ENCODE results near the gene CAMTA1.

Gene CAMTA1

DNA sequence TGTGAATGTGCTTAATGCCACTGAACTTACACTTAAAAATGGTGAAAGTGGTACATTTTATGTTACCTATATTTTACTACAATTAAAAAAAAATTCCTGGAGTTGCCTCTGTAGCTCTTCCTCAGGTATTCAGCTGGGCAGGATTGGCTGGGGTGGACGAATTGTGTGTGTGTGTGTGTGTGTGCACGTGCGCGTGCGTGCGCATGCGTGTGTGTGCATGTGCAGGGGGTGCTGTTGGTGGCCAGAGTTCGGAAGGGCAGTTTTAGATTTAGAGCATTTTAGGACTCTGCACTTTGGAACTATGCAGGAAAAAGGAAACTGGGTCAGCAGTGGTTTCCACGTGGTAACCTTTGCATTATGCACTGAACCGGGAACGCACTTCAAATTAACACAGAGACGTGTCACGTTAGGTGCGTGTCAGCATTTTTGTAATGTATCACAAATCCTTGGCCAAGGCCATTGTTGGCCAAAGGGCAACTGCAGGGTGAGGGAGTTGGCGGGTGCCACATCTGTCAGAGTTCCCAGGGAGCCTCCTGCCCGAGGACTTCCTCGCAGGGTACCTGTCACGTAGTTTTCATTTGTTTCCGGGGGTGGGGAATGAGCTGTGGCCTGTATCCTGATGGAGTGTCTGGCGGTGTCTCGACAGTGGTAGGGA lies 312.8 kb downstream of the CAMTA1 start:
- H3K27ac ChIP-seq (ENCODE audit: extremely low read depth, low read depth, low read length) = no peak overlapping the region
- H3K4me1 ChIP-seq (ENCODE audit: control insufficient read depth, insufficient read depth, low read length) = no peaks in the 10 kb centered on the region
- no peak overlapping the region for H3K4me3 ChIP-seq (ENCODE audit: low read depth, low read length)
- no peaks in the 10 kb centered on the region for H3K36me3 ChIP-seq (ENCODE audit: control insufficient read depth in 2 of 2, insufficient read depth in 1 of 2, low read length in 2 of 2)
- TF ChIP-seq ZNF530 (tag by site-specific recombination; IDR thresholded peaks at IDR 0.05; ENCODE audit: low read depth) = no peak
- TF ChIP-seq, protein P1, sequence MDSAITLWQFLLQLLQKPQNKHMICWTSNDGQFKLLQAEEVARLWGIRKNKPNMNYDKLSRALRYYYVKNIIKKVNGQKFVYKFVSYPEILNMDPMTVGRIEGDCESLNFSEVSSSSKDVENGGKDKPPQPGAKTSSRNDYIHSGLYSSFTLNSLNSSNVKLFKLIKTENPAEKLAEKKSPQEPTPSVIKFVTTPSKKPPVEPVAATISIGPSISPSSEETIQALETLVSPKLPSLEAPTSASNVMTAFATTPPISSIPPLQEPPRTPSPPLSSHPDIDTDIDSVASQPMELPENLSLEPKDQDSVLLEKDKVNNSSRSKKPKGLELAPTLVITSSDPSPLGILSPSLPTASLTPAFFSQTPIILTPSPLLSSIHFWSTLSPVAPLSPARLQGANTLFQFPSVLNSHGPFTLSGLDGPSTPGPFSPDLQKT (IDR thresholded peaks at IDR 0.05; ENCODE audit: borderline replicate concordance, low read depth, low read length) = no peak
- no peak for TF ChIP-seq ZNF324 (tag by site-specific recombination; IDR thresholded peaks at IDR 0.05)
- TF ChIP-seq ZNF37A (tag by site-specific recombination; IDR thresholded peaks at IDR 0.05) = no peak
- no peak for TF ChIP-seq ZNF600 (tag by site-specific recombination; IDR thresholded peaks at IDR 0.05)
- TF ChIP-seq ZNF239 (tag by site-specific recombination; IDR thresholded peaks at IDR 0.05) = no peak
- no peak for TF ChIP-seq ZNF274 (IDR thresholded peaks at IDR 0.05; ENCODE audit: low read length)
- TF ChIP-seq ZNF274 (tag by site-specific recombination; IDR thresholded peaks at IDR 0.05; ENCODE audit: borderline replicate concordance) = no peak
- no peak for TF ChIP-seq GLIS1 (tag by site-specific recombination; IDR thresholded peaks at IDR 0.05)
- TF ChIP-seq ZNF248 (tag by site-specific recombination; IDR thresholded peaks at IDR 0.05) = no peak
- TF ChIP-seq KLF1 (tag by site-specific recombination; IDR thresholded peaks at IDR 0.05) = no peak
- TF ChIP-seq, protein P2, sequence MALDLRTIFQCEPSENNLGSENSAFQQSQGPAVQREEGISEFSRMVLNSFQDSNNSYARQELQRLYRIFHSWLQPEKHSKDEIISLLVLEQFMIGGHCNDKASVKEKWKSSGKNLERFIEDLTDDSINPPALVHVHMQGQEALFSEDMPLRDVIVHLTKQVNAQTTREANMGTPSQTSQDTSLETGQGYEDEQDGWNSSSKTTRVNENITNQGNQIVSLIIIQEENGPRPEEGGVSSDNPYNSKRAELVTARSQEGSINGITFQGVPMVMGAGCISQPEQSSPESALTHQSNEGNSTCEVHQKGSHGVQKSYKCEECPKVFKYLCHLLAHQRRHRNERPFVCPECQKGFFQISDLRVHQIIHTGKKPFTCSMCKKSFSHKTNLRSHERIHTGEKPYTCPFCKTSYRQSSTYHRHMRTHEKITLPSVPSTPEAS (tag by site-specific recombination; IDR thresholded peaks at IDR 0.05) = no peak
- TF ChIP-seq, protein P3, sequence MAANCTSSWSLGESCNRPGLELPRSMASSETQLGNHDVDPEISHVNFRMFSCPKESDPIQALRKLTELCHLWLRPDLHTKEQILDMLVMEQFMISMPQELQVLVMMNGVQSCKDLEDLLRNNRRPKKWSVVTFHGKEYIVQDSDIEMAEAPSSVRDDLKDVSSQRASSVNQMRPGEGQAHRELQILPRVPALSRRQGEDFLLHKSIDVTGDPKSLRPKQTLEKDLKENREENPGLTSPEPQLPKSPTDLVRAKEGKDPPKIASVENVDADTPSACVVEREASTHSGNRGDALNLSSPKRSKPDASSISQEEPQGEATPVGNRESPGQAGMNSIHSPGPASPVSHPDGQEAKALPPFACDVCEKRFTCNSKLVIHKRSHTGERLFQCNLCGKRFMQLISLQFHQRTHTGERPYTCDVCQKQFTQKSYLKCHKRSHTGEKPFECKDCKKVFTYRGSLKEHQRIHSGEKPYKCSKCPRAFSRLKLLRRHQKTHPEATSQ (tag by site-specific recombination; IDR thresholded peaks at IDR 0.05) = no peak
- TF ChIP-seq ZNF658 (tag by site-specific recombination; IDR thresholded peaks at IDR 0.05) = no peak
- no peak for TF ChIP-seq ZNF302 (tag by site-specific recombination; IDR thresholded peaks at IDR 0.05; ENCODE audit: low read depth)
- TF ChIP-seq ZNF544 (tag by site-specific recombination; IDR thresholded peaks at IDR 0.05) = no peak
- no peak for TF ChIP-seq ZNF157 (tag by site-specific recombination; IDR thresholded peaks at IDR 0.05)
- no peak for TF ChIP-seq RBAK (tag by site-specific recombination; IDR thresholded peaks at IDR 0.05)
- no peak for TF ChIP-seq ZNF701 (tag by site-specific recombination; IDR thresholded peaks at IDR 0.05)
- ChIA-PET CTCF (interaction anchor here (0.8 kb wide), 1 partner anchor 28 kb away, joined by 3 read pairs; no protein-coding TSS in a partner anchor), POLR2A (no interaction called here)
- no peaks in the 10 kb centered on the region for H3K9me3 ChIP-seq (ENCODE audit: control insufficient read depth, insufficient read depth, low read depth, low read length)

DNA sequence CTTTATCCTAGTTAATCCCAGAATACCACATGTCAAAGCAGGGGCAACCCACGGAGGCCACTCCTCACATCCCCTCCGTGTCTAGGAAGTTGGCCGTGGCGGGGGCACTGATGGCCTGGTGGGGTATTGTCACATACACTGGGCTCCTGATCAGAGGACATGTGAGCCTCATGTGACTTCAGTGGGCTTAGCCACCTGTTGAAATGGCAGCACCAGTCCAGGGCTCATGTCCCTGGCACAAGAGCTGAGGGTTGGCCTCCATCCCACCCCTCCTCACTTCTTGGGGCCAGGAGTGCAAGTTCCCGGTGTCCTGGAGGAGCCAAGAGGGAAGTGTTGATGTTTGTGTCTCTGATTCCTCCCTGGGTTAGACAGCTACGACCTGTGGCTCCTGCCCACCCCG lies 313.4 kb downstream of the CAMTA1 start:
- no peak overlapping the region for H3K4me3 ChIP-seq (ENCODE audit: low read depth, low read length)
- ChIA-PET CTCF (no interaction called here), POLR2A (no interaction called here)
- H3K4me1 ChIP-seq (ENCODE audit: control insufficient read depth, insufficient read depth, low read length) = no peaks in the 10 kb centered on the region
- H3K36me3 ChIP-seq (ENCODE audit: control insufficient read depth in 2 of 2, insufficient read depth in 1 of 2, low read length in 2 of 2) = no peaks in the 10 kb centered on the region
- no peaks in the 10 kb centered on the region for H3K9me3 ChIP-seq (ENCODE audit: control insufficient read depth, insufficient read depth, low read depth, low read length)
- TF ChIP-seq SCRT2 (tag by site-specific recombination; IDR thresholded peaks at IDR 0.05) (peak; percentile 51), SCRT1 (tag by site-specific recombination; IDR thresholded peaks at IDR 0.05; ENCODE audit: borderline replicate concordance) (peak; percentile 43; the same call in 1 of the 2 replicates)
- TF ChIP-seq, protein P4, sequence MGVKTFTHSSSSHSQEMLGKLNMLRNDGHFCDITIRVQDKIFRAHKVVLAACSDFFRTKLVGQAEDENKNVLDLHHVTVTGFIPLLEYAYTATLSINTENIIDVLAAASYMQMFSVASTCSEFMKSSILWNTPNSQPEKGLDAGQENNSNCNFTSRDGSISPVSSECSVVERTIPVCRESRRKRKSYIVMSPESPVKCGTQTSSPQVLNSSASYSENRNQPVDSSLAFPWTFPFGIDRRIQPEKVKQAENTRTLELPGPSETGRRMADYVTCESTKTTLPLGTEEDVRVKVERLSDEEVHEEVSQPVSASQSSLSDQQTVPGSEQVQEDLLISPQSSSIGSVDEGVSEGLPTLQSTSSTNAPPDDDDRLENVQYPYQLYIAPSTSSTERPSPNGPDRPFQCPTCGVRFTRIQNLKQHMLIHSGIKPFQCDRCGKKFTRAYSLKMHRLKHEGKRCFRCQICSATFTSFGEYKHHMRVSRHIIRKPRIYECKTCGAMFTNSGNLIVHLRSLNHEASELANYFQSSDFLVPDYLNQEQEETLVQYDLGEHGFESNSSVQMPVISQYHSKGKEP (tag by site-specific recombination; IDR thresholded peaks at IDR 0.05) = no peak
- TF ChIP-seq, protein P5, sequence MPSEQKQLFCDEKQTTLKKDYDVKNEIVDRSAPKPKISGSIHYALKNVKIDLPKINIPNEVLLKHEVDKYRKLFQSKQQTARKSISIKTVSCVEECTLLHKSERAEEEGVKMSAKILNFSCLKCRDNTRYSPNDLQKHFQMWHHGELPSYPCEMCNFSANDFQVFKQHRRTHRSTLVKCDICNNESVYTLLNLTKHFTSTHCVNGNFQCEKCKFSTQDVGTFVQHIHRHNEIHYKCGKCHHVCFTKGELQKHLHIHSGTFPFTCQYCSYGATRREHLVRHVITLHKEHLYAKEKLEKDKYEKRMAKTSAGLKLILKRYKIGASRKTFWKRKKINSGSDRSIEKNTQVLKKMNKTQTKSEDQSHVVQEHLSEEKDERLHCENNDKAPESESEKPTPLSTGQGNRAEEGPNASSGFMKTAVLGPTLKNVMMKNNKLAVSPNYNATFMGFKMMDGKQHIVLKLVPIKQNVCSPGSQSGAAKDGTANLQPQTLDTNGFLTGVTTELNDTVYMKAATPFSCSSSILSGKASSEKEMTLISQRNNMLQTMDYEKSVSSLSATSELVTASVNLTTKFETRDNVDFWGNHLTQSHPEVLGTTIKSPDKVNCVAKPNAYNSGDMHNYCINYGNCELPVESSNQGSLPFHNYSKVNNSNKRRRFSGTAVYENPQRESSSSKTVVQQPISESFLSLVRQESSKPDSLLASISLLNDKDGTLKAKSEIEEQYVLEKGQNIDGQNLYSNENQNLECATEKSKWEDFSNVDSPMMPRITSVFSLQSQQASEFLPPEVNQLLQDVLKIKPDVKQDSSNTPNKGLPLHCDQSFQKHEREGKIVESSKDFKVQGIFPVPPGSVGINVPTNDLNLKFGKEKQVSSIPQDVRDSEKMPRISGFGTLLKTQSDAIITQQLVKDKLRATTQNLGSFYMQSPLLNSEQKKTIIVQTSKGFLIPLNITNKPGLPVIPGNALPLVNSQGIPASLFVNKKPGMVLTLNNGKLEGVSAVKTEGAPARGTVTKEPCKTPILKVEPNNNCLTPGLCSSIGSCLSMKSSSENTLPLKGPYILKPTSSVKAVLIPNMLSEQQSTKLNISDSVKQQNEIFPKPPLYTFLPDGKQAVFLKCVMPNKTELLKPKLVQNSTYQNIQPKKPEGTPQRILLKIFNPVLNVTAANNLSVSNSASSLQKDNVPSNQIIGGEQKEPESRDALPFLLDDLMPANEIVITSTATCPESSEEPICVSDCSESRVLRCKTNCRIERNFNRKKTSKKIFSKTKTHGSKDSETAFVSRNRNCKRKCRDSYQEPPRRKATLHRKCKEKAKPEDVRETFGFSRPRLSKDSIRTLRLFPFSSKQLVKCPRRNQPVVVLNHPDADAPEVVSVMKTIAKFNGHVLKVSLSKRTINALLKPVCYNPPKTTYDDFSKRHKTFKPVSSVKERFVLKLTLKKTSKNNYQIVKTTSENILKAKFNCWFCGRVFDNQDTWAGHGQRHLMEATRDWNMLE (tag by site-specific recombination; conservative IDR thresholded peaks at IDR 0.05; ENCODE audit: low read depth) = no peak
- no peak overlapping the region for H3K27ac ChIP-seq (ENCODE audit: extremely low read depth, low read depth, low read length)

Measured in HEK293 (cell line).